T-cell (primary cell): Measurements from ENCODE around the gene CDH13. TPM values are rescaled to one million over a fixed set of nuclear protein-coding genes. Genes with fewer than 3 reads are reported as not detected.

ENCODE experiments used
- ATAC-seq, 4 experiments: fragments of 200-7000 bp in 3 of 4; fragments of 150-1000 bp in 1 of 4; cut with Tn5 transposase; replicated peaks in 1 of 4; 1 replicate in 3 of 4; 2 replicates in 1 of 4; pipeline ENCODE4 v1.10.0; 2021; ENCODE audit warnings: moderate library complexity in 3 of 4, mild to moderate bottlenecking in 2 of 4, moderate number of reproducible peaks in 1 of 4
- CTCF ChIA-PET, 2 donors: fragments of 300-600 bp; sonication (Branson Sonifier 250); formaldehyde crosslinking; loops; one replicate each; lab custom pipeline; 2022; ENCODE audit warnings: antibody characterized with exemption in 2 of 2; lab: Charles Lee
- POLR2A ChIA-PET, 2 donors: fragments of 300-600 bp; sonication (Branson Sonifier 250); formaldehyde crosslinking; loops; one replicate each; lab custom pipeline; 2022; ENCODE audit warnings: antibody characterized with exemption in 2 of 2; lab: Charles Lee
- DNase-seq, 35 experiments: peaks; one replicate each; pipeline versions ENCODE4 v3.0.0 to v3.0.0-alpha.2; 2013 to 2023
- H3K27ac ChIP-seq: one replicate; pipeline ENCODE4 v1.5.1; 2013; ENCODE audit warnings: low read length
- H3K27me3 ChIP-seq, 2 experiments: replicated peaks in 1 of 2; 1 replicate in 1 of 2; 2 replicates in 1 of 2; pipeline versions ENCODE4 v1.6.1 to v1.7.0; 2013; ENCODE audit warnings: low read length in 1 of 2, mixed read lengths in 1 of 2; ENCODE audit not compliant: control insufficient read depth in 2 of 2, insufficient read depth in 2 of 2; ENCODE audit errors: extremely low read depth in 1 of 2
- H3K36me3 ChIP-seq, 2 donors: 1 replicate in 1 of 2; 2 replicates in 1 of 2; pipeline versions ENCODE4 v1.6.1 to v1.7.0; 2013; ENCODE audit warnings: low read length in 1 of 2; ENCODE audit not compliant: control insufficient read depth in 2 of 2, insufficient read depth in 1 of 2; ENCODE audit errors: extremely low read depth in 1 of 2
- H3K4me1 ChIP-seq, 2 experiments: 1 replicate in 1 of 2; 2 replicates in 1 of 2; pipeline versions ENCODE4 v1.6.1 to v1.7.0; 2013; ENCODE audit warnings: low read length in 2 of 2, mixed read lengths in 1 of 2; ENCODE audit not compliant: insufficient read depth in 2 of 2, control insufficient read depth in 1 of 2; ENCODE audit errors: extremely low read depth in 1 of 2
- H3K4me3 ChIP-seq, 2 donors: 1 replicate in 1 of 2; 2 replicates in 1 of 2; pipeline versions ENCODE4 v1.5.1 to v1.7.0; 2013; ENCODE audit warnings: mild to moderate bottlenecking in 2 of 2, low read length in 1 of 2, moderate library complexity in 1 of 2; ENCODE audit not compliant: control insufficient read depth in 1 of 2; ENCODE audit errors: extremely low read depth in 1 of 2
- H3K9me3 ChIP-seq: 2 replicates; pipeline ENCODE4 v1.7.0; 2013
- H3K27ac Mint-ChIP-seq, 2 donors: one replicate each; pipeline ENCODE4 v1.8.0; 2020 to 2021; ENCODE audit warnings: mild to moderate bottlenecking in 2 of 2, mixed read lengths in 2 of 2
- H3K27me3 Mint-ChIP-seq, 2 donors: one replicate each; pipeline ENCODE4 v1.8.0; 2021 to 2022; ENCODE audit warnings: mixed read lengths in 2 of 2
- H3K36me3 Mint-ChIP-seq: one replicate; pipeline ENCODE4 v1.8.0; 2021; ENCODE audit warnings: mixed read lengths
- H3K4me1 Mint-ChIP-seq, 3 donors: one replicate each; pipeline ENCODE4 v1.8.0; 2020 to 2022; ENCODE audit warnings: mixed read lengths in 3 of 3, mild to moderate bottlenecking in 1 of 3
- H3K4me3 Mint-ChIP-seq, 3 donors: one replicate each; pipeline ENCODE4 v1.8.0; 2020 to 2022; ENCODE audit warnings: mild to moderate bottlenecking in 3 of 3, mixed read lengths in 3 of 3, moderate library complexity in 3 of 3
- H3K9me3 Mint-ChIP-seq, 3 donors: one replicate each; pipeline ENCODE4 v1.8.0; 2020 to 2022; ENCODE audit warnings: mixed read lengths in 3 of 3
- WGBS: methylation state at CpG from one replicate; pipeline ENCODE4 v1.1.5; 2013; ENCODE audit warnings: missing lambda C conversion rate; ENCODE audit not compliant: insufficient coverage; 5-methylcytosine and 5-hydroxymethylcytosine counted together
- total RNA-seq, 35 experiments: library from RNA in 6 of 35; stranded (reverse) in 6 of 35; fragments of 120-200 nt in 1 of 35; gene quantifications; one replicate each; pipeline versions ENCODE4 v1.2.1 to v1.2.4 and lab custom pipeline; 2013 to 2026

The CDH13 gene
- total RNA-seq, 5 donors from 2014 or later (not counting 1 experiment from before 2014, with no cell fraction given): not detected

DNA sequence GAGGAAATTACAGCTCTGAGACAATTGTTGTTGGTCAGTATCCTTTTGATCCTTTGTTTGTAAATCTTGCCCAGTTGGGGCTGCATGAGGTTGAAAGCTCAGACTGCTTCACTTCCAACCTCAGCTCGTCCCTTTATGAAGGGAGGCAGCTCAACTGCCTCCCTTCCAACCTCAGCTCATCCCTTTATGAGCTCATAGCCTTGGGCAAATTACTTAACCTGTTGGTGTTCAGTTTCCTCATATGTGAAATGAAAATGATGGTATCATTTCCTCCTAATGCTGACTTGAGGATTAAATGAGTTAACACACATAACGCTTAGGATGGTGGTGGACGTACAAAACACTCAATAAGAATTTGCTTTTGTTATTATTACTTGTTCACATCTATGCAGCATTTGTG is 265.1 kb downstream of the CDH13 start:
- no peak overlapping the region for H3K4me3 ChIP-seq
- Mint-ChIP-seq H3K4me3 (no peak overlapping the region), H3K4me1 (no peaks in the 10 kb centered on the region), H3K27ac (no peak overlapping the region), H3K36me3 (no peaks in the 10 kb centered on the region), H3K9me3 (peaks cover 0 to 11% (median 2%) of the 10 kb centered on the region in 3 donors), H3K27me3 (peaks cover 0 to 5% of the 10 kb centered on the region in 2 donors)
- ATAC-seq (no peak), DNase-seq (no peak)
- CTCF ChIA-PET: no interaction called here
- POLR2A ChIA-PET: no interaction called here
- WGBS: 60% methylated on average over 1 of the region's 3 CpGs
- H3K27ac ChIP-seq: no peak overlapping the region
- no peaks in the 10 kb centered on the region for H3K4me1 ChIP-seq
- peaks cover 0 to 1% of the 10 kb centered on the region in 2 experiments for H3K27me3 ChIP-seq
- H3K9me3 ChIP-seq: no peaks in the 10 kb centered on the region
- no peaks in the 10 kb centered on the region for H3K36me3 ChIP-seq

DNA sequence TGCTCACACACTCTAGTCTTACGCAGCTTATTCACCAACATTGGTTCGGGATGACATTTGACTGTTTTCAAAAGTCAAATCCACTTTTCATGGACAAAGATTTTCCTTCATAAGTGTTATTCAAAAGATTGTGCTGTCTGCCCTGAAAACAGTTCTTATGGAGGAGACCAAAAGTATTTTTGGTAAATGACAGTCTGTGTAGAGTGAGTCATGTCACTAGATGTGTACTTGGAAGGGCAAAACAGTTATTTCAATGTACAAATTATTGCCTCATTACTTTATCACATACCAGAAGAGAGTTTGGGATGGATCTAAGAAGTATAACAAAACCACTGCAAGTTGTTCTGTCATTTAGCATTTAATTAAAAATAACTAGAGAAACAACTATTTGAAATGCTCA is 265.6 kb downstream of the CDH13 start:
- H3K27ac Mint-ChIP-seq: no peak overlapping the region
- H3K27ac ChIP-seq: no peak overlapping the region
- H3K36me3 Mint-ChIP-seq: no peaks in the 10 kb centered on the region
- H3K9me3 Mint-ChIP-seq: peaks cover 0 to 8% (median 2%) of the 10 kb centered on the region in 3 donors
- H3K4me1 ChIP-seq: no peaks in the 10 kb centered on the region
- no peaks in the 10 kb centered on the region for H3K9me3 ChIP-seq
- no peak overlapping the region for H3K4me3 ChIP-seq
- H3K27me3 ChIP-seq: peaks cover 0 to 2% of the 10 kb centered on the region in 2 experiments
- H3K4me3 Mint-ChIP-seq: no peak overlapping the region
- H3K4me1 Mint-ChIP-seq: no peaks in the 10 kb centered on the region
- peaks cover 0 to 1% of the 10 kb centered on the region in 2 donors for H3K27me3 Mint-ChIP-seq
- H3K36me3 ChIP-seq: no peaks in the 10 kb centered on the region
- ChIA-PET CTCF (no interaction called here), POLR2A (no interaction called here)
- DNase-seq (no peak), ATAC-seq (no peak)
- WGBS: no CpG with 5 or more reads among the region's 2 CpGs

DNA sequence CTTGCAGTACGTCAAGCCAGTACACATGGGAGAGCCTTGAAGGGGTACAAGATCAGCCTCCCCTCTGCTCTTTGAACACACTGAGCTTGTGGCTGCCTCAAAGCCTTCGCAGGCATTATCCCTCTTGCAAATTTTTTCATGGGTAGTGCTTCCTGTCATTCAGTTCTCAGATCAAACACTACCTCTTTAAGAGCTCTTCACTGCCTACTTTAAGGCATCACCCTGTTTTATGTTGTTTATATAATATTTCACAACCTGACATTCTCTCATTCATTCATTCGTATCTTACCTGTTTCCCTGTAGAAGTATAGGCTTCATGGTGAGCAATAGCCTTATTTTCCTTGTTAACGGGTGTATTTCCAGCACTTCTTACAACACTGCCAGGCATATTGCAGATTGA is 269.1 kb downstream of the CDH13 start:
- Mint-ChIP-seq H3K27me3 (no peaks in the 10 kb centered on the region), H3K4me1 (no peaks in the 10 kb centered on the region), H3K4me3 (no peak overlapping the region), H3K36me3 (no peaks in the 10 kb centered on the region), H3K27ac (no peak overlapping the region), H3K9me3 (peaks cover 0 to 12% (median 2%) of the 10 kb centered on the region in 3 donors)
- Histone ChIP-seq H3K27ac (no peak overlapping the region), H3K9me3 (no peaks in the 10 kb centered on the region), H3K36me3 (no peaks in the 10 kb centered on the region), H3K4me1 (no peaks in the 10 kb centered on the region), H3K27me3 (peaks cover 0 to 2% of the 10 kb centered on the region in 2 experiments), H3K4me3 (no peak overlapping the region)
- ChIA-PET POLR2A (interaction anchor here in 1 of 2 donors (0.6 kb wide), 1 partner anchor 12 kb away, joined by 18 read pairs; no protein-coding TSS in a partner anchor), CTCF (no interaction called here)
- ATAC-seq: no peak
- no peak for DNase-seq
- WGBS: 87% methylated on average over 2 of the region's 4 CpGs

DNA sequence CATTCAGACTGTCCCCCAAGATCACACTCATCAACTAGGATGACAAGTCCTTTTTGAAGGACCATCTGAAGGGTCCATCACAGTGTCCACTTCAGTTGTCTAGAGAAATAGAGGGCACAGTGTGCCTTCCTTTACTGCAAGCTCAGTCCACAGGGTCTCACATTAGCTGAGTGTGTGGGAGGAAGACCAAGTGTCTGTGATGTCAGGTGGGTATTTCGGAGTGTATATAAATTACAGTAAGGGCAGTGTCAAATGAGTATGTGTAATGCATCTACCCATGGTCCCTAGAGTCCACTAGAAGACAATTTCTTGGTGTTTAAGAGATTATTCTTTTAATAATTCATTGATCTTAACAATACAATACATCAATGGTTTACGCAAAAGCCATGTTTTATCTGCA is 272.2 kb downstream of the CDH13 start:
- Mint-ChIP-seq H3K36me3 (no peaks in the 10 kb centered on the region), H3K4me3 (no peak overlapping the region), H3K27me3 (no peaks in the 10 kb centered on the region), H3K4me1 (no peaks in the 10 kb centered on the region), H3K27ac (no peak overlapping the region), H3K9me3 (peaks cover 4 to 11% (median 4%) of the 10 kb centered on the region in 3 donors)
- H3K9me3 ChIP-seq: no peaks in the 10 kb centered on the region
- ChIA-PET CTCF (no interaction called here), POLR2A (no interaction called here)
- H3K27ac ChIP-seq: no peak overlapping the region
- no peaks in the 10 kb centered on the region for H3K4me1 ChIP-seq
- WGBS: no CpG with 5 or more reads among the region's 2 CpGs
- ATAC-seq (no peak), DNase-seq (no peak)
- H3K4me3 ChIP-seq: no peak overlapping the region
- H3K27me3 ChIP-seq: peaks cover 0 to 2% of the 10 kb centered on the region in 2 experiments
- H3K36me3 ChIP-seq: no peaks in the 10 kb centered on the region

DNA sequence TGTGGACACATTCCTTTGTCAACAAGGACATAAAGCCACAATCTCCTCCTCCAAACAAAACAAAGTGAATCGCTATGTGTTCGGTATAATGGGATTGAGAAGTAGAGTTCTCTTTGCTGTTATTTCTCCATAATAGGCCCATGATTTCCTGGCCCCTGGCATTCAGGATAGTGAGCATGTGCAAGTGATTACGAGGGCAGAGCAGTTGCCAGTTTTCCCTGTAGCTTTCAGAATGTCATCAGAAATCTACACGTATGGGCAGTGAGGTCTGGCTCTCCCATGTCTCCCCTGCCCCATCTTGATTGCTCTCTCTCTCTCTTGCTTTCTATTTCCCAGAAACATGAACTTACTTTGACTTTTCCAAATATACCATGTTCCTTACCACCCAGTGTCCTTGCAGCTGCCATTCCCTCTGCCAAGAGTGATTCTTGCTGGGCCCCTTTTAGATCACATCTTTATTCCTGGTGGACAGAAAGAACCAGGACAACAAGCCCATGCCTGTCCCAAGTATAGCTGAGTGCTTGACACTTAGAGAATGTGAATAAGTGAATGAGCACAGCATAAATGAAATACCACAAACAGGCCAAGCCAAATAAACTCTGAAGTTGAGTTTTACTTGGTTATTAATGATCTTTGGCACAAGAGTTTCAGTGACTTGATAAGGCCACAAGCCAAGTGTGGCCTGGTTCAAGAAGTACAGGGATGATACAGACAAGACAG is 273.1 kb downstream of the CDH13 start:
- Histone ChIP-seq H3K36me3 (no peaks in the 10 kb centered on the region), H3K4me1 (no peaks in the 10 kb centered on the region), H3K9me3 (no peaks in the 10 kb centered on the region), H3K27ac (no peak overlapping the region), H3K4me3 (no peak overlapping the region), H3K27me3 (peaks cover 0 to 2% of the 10 kb centered on the region in 2 experiments)
- no peaks in the 10 kb centered on the region for H3K36me3 Mint-ChIP-seq
- no peak overlapping the region for H3K4me3 Mint-ChIP-seq
- DNase-seq (no peak), ATAC-seq (no peak)
- H3K9me3 Mint-ChIP-seq: peaks cover 4 to 11% (median 4%) of the 10 kb centered on the region in 3 donors
- no peaks in the 10 kb centered on the region for H3K4me1 Mint-ChIP-seq
- WGBS: 100% methylated on average over 1 of the region's 4 CpGs
- CTCF ChIA-PET: no interaction called here
- no peaks in the 10 kb centered on the region for H3K27me3 Mint-ChIP-seq
- H3K27ac Mint-ChIP-seq: no peak overlapping the region
- POLR2A ChIA-PET: no interaction called here

DNA sequence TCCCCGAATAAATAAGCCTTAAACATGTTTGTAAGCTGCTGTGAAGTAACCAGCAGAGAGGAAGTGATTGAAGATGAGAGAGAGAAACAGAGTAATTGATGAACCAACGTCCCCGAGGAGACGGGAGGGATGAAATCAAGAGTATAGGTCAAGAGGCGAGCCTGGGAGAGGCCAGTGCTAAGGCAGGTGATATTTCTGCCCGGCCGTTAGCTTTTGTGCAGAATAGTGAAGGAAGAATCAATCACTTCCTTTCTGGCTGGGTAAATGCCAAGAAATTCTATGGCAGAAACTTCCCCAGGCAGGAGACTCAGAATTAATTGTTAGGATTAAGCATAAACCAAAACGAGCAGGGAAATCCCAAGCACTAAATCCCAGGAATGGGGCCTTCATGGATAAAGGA is 273.8 kb downstream of the CDH13 start:
- no peaks in the 10 kb centered on the region for H3K4me1 ChIP-seq
- H3K9me3 Mint-ChIP-seq: peaks cover 4 to 11% (median 4%) of the 10 kb centered on the region in 3 donors
- H3K27ac ChIP-seq: no peak overlapping the region
- ATAC-seq: no peak
- no peaks in the 10 kb centered on the region for H3K9me3 ChIP-seq
- no peaks in the 10 kb centered on the region for H3K36me3 Mint-ChIP-seq
- ChIA-PET CTCF (no interaction called here), POLR2A (no interaction called here)
- no peaks in the 10 kb centered on the region for H3K27me3 Mint-ChIP-seq
- H3K27ac Mint-ChIP-seq: no peak overlapping the region
- H3K4me1 Mint-ChIP-seq: no peaks in the 10 kb centered on the region
- no peak for DNase-seq
- H3K4me3 ChIP-seq: no peak overlapping the region
- 87% methylated on average over 6 of the region's 8 CpGs for WGBS
- H3K27me3 ChIP-seq: peaks cover 0 to 2% of the 10 kb centered on the region in 2 experiments
- H3K36me3 ChIP-seq: no peaks in the 10 kb centered on the region
- H3K4me3 Mint-ChIP-seq: no peak overlapping the region
